HepG2 (cell line): ENCODE results near the gene POU2F1. TPM values are rescaled to one million over a fixed set of nuclear protein-coding genes. Genes with fewer than 3 reads are reported as not detected.

Source experiments
- ARNT2 ChIP-seq: sonication (generic); formaldehyde crosslinking; IDR thresholded peaks from 2 replicates; pipeline ENCODE4 v1.8.0; 2022; ENCODE audit warnings: mild to moderate bottlenecking, low read depth, missing genetic modification reagents, moderate library complexity
- KLF13 ChIP-seq: sonication (generic); formaldehyde crosslinking; IDR thresholded peaks from 2 replicates; pipeline ENCODE4 v1.4.0; 2020; ENCODE audit warnings: mild to moderate bottlenecking, missing genetic modification reagents
- MIER2 ChIP-seq: IDR thresholded peaks from 2 replicates; pipeline ENCODE4 v1.6.1; 2016; ENCODE audit warnings: missing biosample characterization, missing genetic modification reagents
- MLX ChIP-seq: IDR thresholded peaks from 2 replicates; pipeline ENCODE4 v1.6.1; 2016
- RARG ChIP-seq: sonication (generic); formaldehyde crosslinking; IDR thresholded peaks from 2 replicates; pipeline ENCODE4 v1.4.0; 2020; ENCODE audit warnings: low read depth, mild to moderate bottlenecking, missing genetic modification reagents
- REL ChIP-seq: sonication (generic); formaldehyde crosslinking; conservative IDR thresholded peaks from 2 replicates; pipeline ENCODE4 v1.8.0; 2022; ENCODE audit warnings: mild to moderate bottlenecking, missing genetic modification reagents, moderate library complexity
- SMAD3 ChIP-seq: sonication (generic); formaldehyde crosslinking; IDR thresholded peaks from 2 replicates; pipeline ENCODE4 v1.4.0; 2020; ENCODE audit warnings: missing genetic modification reagents
- SRF ChIP-seq: IDR thresholded peaks from 2 replicates; pipeline ENCODE4 v1.6.1; 2011; ENCODE audit warnings: mild to moderate bottlenecking, low read depth, low read length, moderate library complexity
- ZFP36 ChIP-seq: fragments of 150-350 bp; IDR thresholded peaks from 2 replicates; pipeline ENCODE4 v1.6.1; 2018; ENCODE audit warnings: borderline replicate concordance, low read length, low read depth; ENCODE audit not compliant: partially characterized antibody
- ZFP82 ChIP-seq: sonication (generic); formaldehyde crosslinking; IDR thresholded peaks from 2 replicates; pipeline ENCODE4 v1.5.1; 2020; ENCODE audit warnings: mild to moderate bottlenecking, missing genetic modification reagents, borderline replicate concordance
- ZMAT3 ChIP-seq: sonication (generic); formaldehyde crosslinking; conservative IDR thresholded peaks from 2 replicates; pipeline ENCODE4 v1.7.0; 2021; ENCODE audit warnings: missing genetic modification reagents
- ZNF142 ChIP-seq: sonication (generic); formaldehyde crosslinking; IDR thresholded peaks from 2 replicates; pipeline ENCODE4 v1.4.0; 2020; ENCODE audit warnings: missing genetic modification reagents
- ZNF296 ChIP-seq: sonication (generic); formaldehyde crosslinking; conservative IDR thresholded peaks from 2 replicates; pipeline ENCODE4 v1.5.0; 2020; ENCODE audit warnings: mild to moderate bottlenecking, missing genetic modification reagents
- ZNF30 ChIP-seq: sonication (generic); formaldehyde crosslinking; IDR thresholded peaks from 2 replicates; pipeline ENCODE4 v1.5.0; 2020; ENCODE audit warnings: mild to moderate bottlenecking, missing genetic modification reagents
- ZNF367 ChIP-seq: sonication (generic); formaldehyde crosslinking; IDR thresholded peaks from 2 replicates; pipeline ENCODE4 v1.4.0; 2020; ENCODE audit warnings: missing genetic modification reagents, borderline replicate concordance
- ZNF546 ChIP-seq: sonication (generic); formaldehyde crosslinking; conservative IDR thresholded peaks from 2 replicates; pipeline ENCODE4 v1.8.1; 2023; ENCODE audit warnings: mild to moderate bottlenecking, missing genetic modification reagents
- ZNF607 ChIP-seq: sonication (generic); formaldehyde crosslinking; IDR thresholded peaks from 2 replicates; pipeline ENCODE4 v1.5.1; 2020; ENCODE audit warnings: missing genetic modification reagents, mild to moderate bottlenecking, borderline replicate concordance
- ZNF740 ChIP-seq: sonication (generic); formaldehyde crosslinking; IDR thresholded peaks from 2 replicates; pipeline ENCODE4 v1.4.0; 2020; ENCODE audit warnings: missing genetic modification reagents
- ZNF878 ChIP-seq: sonication (generic); formaldehyde crosslinking; IDR thresholded peaks from 2 replicates; pipeline ENCODE4 v1.8.1; 2023; ENCODE audit warnings: mild to moderate bottlenecking, missing genetic modification reagents, moderate library complexity
- ZNF891 ChIP-seq: sonication (generic); formaldehyde crosslinking; IDR thresholded peaks from 2 replicates; pipeline ENCODE4 v1.5.0; 2020; ENCODE audit warnings: mild to moderate bottlenecking, missing genetic modification reagents
- ZSCAN5A ChIP-seq: sonication (generic); formaldehyde crosslinking; IDR thresholded peaks from 2 replicates; pipeline ENCODE4 v1.8.0; 2022; ENCODE audit warnings: mild to moderate bottlenecking, missing genetic modification reagents, borderline replicate concordance
- polyA plus RNA-seq, 8 experiments: library from polyadenylated mRNA; depleted of rRNA in 3 of 8; stranded (reverse) in 7 of 8; unstranded in 1 of 8; fragments of >200 nt; fragmentation: Illumina TruSeq in 4 of 8; extraction: Trizol in 4 of 8; gene quantifications; 2 replicates each; pipeline versions ENCODE4 v1.2.1 to v1.2.3, GENCODE V29; 2011 to 2016; ENCODE audit warnings: low read depth in 4 of 8, missing spikeins in 1 of 8, mixed read lengths in 1 of 8; ENCODE audit not compliant: insufficient read depth in 1 of 8
- total RNA-seq, 5 experiments: library from RNA; depleted of rRNA; stranded (reverse); fragments of >200 nt; fragmentation: Illumina TruSeq; extraction: Trizol; gene quantifications; 2 replicates each; pipeline ENCODE4 v1.2.3, GENCODE V29; 2016; ENCODE audit warnings: low read depth in 1 of 5

The POU2F1 gene
- total and polyA plus RNA-seq, 2 of the 13 experiments (the other 11 are each of a cell fraction or from before 2014, with no cell fraction given) = 10.2 to 13.0 TPM

GRCh38 chr1:167219646-167220536, 795 bp upstream of the POU2F1 start (continued):
- peak; percentile 80; the same call in 1 of the 2 replicates for TF ChIP-seq ZSCAN5A
- TF ChIP-seq ZNF367 = no peak
- no peak for TF ChIP-seq RARG (CRISPR knock-in tag)
- no peak for TF ChIP-seq ZNF30 (CRISPR knock-in tag)
- TF ChIP-seq MLX (CRISPR knock-in tag) = peak; percentile 25; the same call in 1 of the 2 replicates
- peak; percentile 68; the same call in 1 of the 2 replicates for TF ChIP-seq ZMAT3 (CRISPR knock-in tag)
- no peak for TF ChIP-seq ZNF607 (CRISPR knock-in tag)
- 0 out of 2 replicates have a peak, but pooled peaks have one; percentile 21 for TF ChIP-seq SMAD3 (CRISPR knock-in tag)
- no peak for TF ChIP-seq ZFP82 (CRISPR knock-in tag)
- 0 out of 2 replicates have a peak, but pooled peaks have one; percentile 30 for TF ChIP-seq ZNF878 (CRISPR knock-in tag)
- TF ChIP-seq KLF13 (CRISPR knock-in tag) = no peak
- peak; percentile 74; the same call in 1 of the 2 replicates for TF ChIP-seq ZNF296
- peak; percentile 95 for TF ChIP-seq ZNF891 (CRISPR knock-in tag)
- TF ChIP-seq ARNT2 (CRISPR knock-in tag) = peak; percentile 56
- TF ChIP-seq MIER2 (CRISPR knock-in tag) = no peak
- TF ChIP-seq ZNF546 (CRISPR knock-in tag) = no peak
- no peak for TF ChIP-seq SRF
- TF ChIP-seq ZNF142 (CRISPR knock-in tag) = peak; percentile 78
- TF ChIP-seq REL (CRISPR knock-in tag) = peak; percentile 91; the same call in 1 of the 2 replicates
- TF ChIP-seq ZNF740 (CRISPR knock-in tag) = no peak
- no peak for TF ChIP-seq ZFP36
